ENCODE data around the gene ADH1B. TPM values are rescaled to one million over a fixed set of nuclear protein-coding genes. Genes with fewer than 3 reads are reported as not detected.

The ADH1B gene
- total RNA-seq, 1 experiment from 2014 or later, result not detected

Other genes starting within 250 kb of the ADH1B start
- 64.3 and 67.7 TPM in 2 replicates for gene ADH5, start 232.6 kb downstream of the ADH1B start, total RNA-seq (2014; rRNA removed; shearing (Covaris generic); ENCODE audit: low replicate concordance)
- gene ADH4, start 177.1 kb downstream of the ADH1B start, total RNA-seq (2014; rRNA removed; shearing (Covaris generic); ENCODE audit: low replicate concordance), result not detected in 2 replicates
- gene ADH6, start 102.2 kb downstream of the ADH1B start, total RNA-seq (2014; rRNA removed; shearing (Covaris generic); ENCODE audit: low replicate concordance), result not detected in 2 replicates
- not detected in 2 replicates for gene ADH1A, start 30.4 kb downstream of the ADH1B start, total RNA-seq (2014; rRNA removed; shearing (Covaris generic); ENCODE audit: low replicate concordance)
- gene ADH1C, start 31.3 kb upstream of the ADH1B start, total RNA-seq (2014; rRNA removed; shearing (Covaris generic); ENCODE audit: low replicate concordance), result not detected in 2 replicates
- not detected in 2 replicates for gene ADH7, start 113.9 kb upstream of the ADH1B start, total RNA-seq (2014; rRNA removed; shearing (Covaris generic); ENCODE audit: low replicate concordance)
- gene C4orf17, start 189.6 kb upstream of the ADH1B start, total RNA-seq (2014; rRNA removed; shearing (Covaris generic); ENCODE audit: low replicate concordance), result not detected in 2 replicates
- gene TRMT10A, start 242.6 kb upstream of the ADH1B start, total RNA-seq (2014; rRNA removed; shearing (Covaris generic); ENCODE audit: low replicate concordance), result 11.5 and 15.1 TPM in 2 replicates